Hepatocyte (in vitro differentiated cells): ENCODE results near the gene PHKG1. TPM values are rescaled to one million over a fixed set of nuclear protein-coding genes. Genes with fewer than 3 reads are reported as not detected.
"Not testable (repeated sequence)": the region's sequence is repeated elsewhere in the genome, so short reads cannot be mapped to it uniquely, and the experiment has no call there.

Source experiments
- DNase-seq: peaks from one replicate; pipeline ENCODE4 v3.0.0-alpha.2; 2016; ENCODE audit warnings: low spot score
- H2AFZ ChIP-seq: fragments of 200-600 bp; sonication (generic); 2 replicates; pipeline ENCODE4 v1.6.0; 2016; ENCODE audit warnings: antibody characterized with exemption, mild to moderate bottlenecking
- H3K27ac ChIP-seq: fragments of 200-600 bp; sonication (generic); 2 replicates; pipeline ENCODE4 v1.5.1; 2016; ENCODE audit warnings: mild to moderate bottlenecking
- H3K27me3 ChIP-seq: fragments of 200-600 bp; sonication (generic); 2 replicates; pipeline ENCODE4 v1.6.1; 2016
- H3K36me3 ChIP-seq: fragments of 200-600 bp; sonication (generic); replicated peaks from 2 replicates; pipeline ENCODE4 v1.5.1; 2016; ENCODE audit warnings: low read depth; ENCODE audit not compliant: insufficient read depth
- H3K4me1 ChIP-seq: fragments of 200-600 bp; sonication (generic); 2 replicates; pipeline ENCODE4 v1.5.1; 2016; ENCODE audit warnings: mild to moderate bottlenecking, moderate library complexity; ENCODE audit not compliant: insufficient read depth
- H3K4me2 ChIP-seq: fragments of 200-600 bp; sonication (generic); 2 replicates; pipeline ENCODE4 v1.6.0; 2016
- H3K4me3 ChIP-seq: fragments of 200-600 bp; sonication (generic); 2 replicates; pipeline ENCODE4 v1.5.1; 2016; ENCODE audit warnings: mild to moderate bottlenecking
- H3K79me2 ChIP-seq: fragments of 200-600 bp; sonication (generic); 2 replicates; pipeline ENCODE4 v1.6.0; 2017; ENCODE audit warnings: mild to moderate bottlenecking
- H3K9me2 ChIP-seq: fragments of 200-600 bp; sonication (generic); replicated peaks from 2 replicates; pipeline ENCODE4 v1.6.0; 2017; ENCODE audit warnings: mild to moderate bottlenecking; ENCODE audit not compliant: insufficient read depth
- H3K9me3 ChIP-seq: fragments of 200-600 bp; sonication (generic); 2 replicates; pipeline ENCODE4 v1.5.1; 2016; ENCODE audit warnings: low read depth, mild to moderate bottlenecking
- H4K20me1 ChIP-seq: fragments of 200-600 bp; sonication (generic); 2 replicates; pipeline ENCODE4 v1.6.0; 2016; ENCODE audit warnings: mild to moderate bottlenecking; ENCODE audit not compliant: insufficient read depth, poor library complexity, severe bottlenecking
- EZH2 ChIP-seq: fragments of 200-600 bp; sonication (generic); IDR thresholded peaks from 2 replicates; pipeline ENCODE4 v1.6.1; 2016; ENCODE audit warnings: antibody characterized with exemption, mild to moderate bottlenecking, borderline replicate concordance
- EZH2phosphoT487 ChIP-seq: fragments of 200-600 bp; sonication (generic); IDR thresholded peaks from one replicate; pipeline ENCODE4 v1.6.1; 2018; ENCODE audit warnings: antibody characterized with exemption, mild to moderate bottlenecking, low read depth, moderate library complexity; ENCODE audit not compliant: unreplicated experiment, severe bottlenecking
- WGBS: methylation state at CpG from one replicate; pipeline ENCODE4 v1.1.6; 2016; ENCODE audit warnings: low lambda C conversion rate; ENCODE audit errors: missing lambda C conversion rate; 5-methylcytosine and 5-hydroxymethylcytosine counted together
- polyA plus RNA-seq: library from polyadenylated mRNA; unstranded; fragments of >200 nt; fragmentation: Nextera tagmentation; extraction: Ambion mirVana; gene quantifications from 2 replicates; pipeline ENCODE4 v1.2.1, GENCODE V29; 2016
- total RNA-seq: library from RNA; depleted of rRNA; stranded (reverse); fragments of >200 nt; gene quantifications from 2 replicates; pipeline ENCODE4 v1.2.3, GENCODE V29; 2014
- TF ChIP-seq, protein P1 (sequence below): fragments of 200-600 bp; sonication (generic); IDR thresholded peaks from 2 replicates; pipeline ENCODE4 v1.5.1; 2016; ENCODE audit warnings: antibody characterized with exemption, mild to moderate bottlenecking; ENCODE audit not compliant: poor library complexity

Gene PHKG1
- total and polyA plus RNA-seq, 2 experiments from 2014 or later = 0.13 TPM; not detected in 1

DNA sequence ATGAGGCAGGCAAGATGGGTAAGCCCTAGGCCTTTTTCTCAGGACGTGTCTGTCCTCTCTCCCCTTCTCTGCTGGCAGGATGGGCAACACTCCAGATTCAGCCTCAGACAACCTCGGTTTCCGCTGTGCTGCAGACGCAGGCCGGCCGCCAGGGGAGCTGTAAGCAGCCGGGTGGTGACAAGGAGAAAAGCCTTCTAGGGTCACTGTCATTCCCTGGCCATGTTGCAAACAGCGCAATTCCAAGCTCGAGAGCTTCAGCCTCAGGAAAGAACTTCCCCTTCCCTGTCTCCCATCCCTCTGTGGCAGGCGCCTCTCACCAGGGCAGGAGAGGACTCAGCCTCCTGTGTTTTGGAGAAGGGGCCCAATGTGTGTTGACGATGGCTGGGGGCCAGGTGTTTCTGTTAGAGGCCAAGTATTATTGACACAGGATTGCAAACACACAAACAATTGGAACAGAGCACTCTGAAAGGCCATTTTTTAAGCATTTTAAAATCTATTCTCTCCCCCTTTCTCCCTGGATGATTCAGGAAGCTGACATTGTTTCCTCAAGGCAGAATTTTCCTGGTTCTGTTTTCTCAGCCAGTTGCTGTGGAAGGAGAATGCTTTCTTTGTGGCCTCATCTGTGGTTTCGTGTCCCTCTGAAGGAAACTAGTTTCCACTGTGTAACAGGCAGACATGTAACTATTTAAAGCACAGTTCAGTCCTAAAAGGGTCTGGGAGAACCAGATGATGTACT lies 13.1 kb downstream of the PHKG1 start:
- no peak for DNase-seq
- Histone ChIP-seq H4K20me1 (no peaks in the 10 kb centered on the region), H3K4me2 (no peak overlapping the region), H3K9me3 (no peaks in the 10 kb centered on the region), H3K4me3 (no peak overlapping the region), H3K9me2 (no peaks in the 10 kb centered on the region), H3K79me2 (no peaks in the 10 kb centered on the region), H3K4me1 (no peaks in the 10 kb centered on the region), H2AFZ (no peak overlapping the region), H3K27ac (no peak overlapping the region), H3K36me3 (no peaks in the 10 kb centered on the region), H3K27me3 (no peaks in the 10 kb centered on the region)
- TF ChIP-seq EZH2 = no peak
- 90% methylated on average over 12 of the region's 12 CpGs for WGBS

DNA sequence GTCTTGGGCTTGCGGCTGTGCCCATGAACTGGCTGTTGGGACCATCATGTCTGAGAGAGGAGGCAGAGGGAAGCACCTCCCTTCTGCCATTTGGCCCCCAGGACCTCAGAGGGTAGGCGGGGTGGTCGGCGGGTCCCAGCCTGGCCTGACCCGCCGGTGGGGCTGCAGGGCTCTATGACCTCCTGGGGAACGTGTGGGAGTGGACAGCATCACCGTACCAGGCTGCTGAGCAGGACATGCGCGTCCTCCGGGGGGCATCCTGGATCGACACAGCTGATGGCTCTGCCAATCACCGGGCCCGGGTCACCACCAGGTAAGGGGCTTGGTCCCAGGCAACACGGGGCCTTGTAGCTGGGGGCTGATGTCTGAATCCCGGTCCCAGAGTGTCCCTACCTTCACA lies 14.6 kb downstream of the PHKG1 start:
- Histone ChIP-seq H3K27ac (no peak overlapping the region), H3K4me1 (no peaks in the 10 kb centered on the region), H3K9me3 (no peaks in the 10 kb centered on the region), H3K27me3 (no peaks in the 10 kb centered on the region), H3K4me2 (no peak overlapping the region), H3K4me3 (no peak overlapping the region), H4K20me1 (no peaks in the 10 kb centered on the region), H3K79me2 (no peaks in the 10 kb centered on the region), H3K36me3 (no peaks in the 10 kb centered on the region), H3K9me2 (no peaks in the 10 kb centered on the region), H2AFZ (no peak overlapping the region)
- WGBS = 96% methylated on average over 16 of the region's 16 CpGs
- DNase-seq = no peak
- TF ChIP-seq, protein P1, sequence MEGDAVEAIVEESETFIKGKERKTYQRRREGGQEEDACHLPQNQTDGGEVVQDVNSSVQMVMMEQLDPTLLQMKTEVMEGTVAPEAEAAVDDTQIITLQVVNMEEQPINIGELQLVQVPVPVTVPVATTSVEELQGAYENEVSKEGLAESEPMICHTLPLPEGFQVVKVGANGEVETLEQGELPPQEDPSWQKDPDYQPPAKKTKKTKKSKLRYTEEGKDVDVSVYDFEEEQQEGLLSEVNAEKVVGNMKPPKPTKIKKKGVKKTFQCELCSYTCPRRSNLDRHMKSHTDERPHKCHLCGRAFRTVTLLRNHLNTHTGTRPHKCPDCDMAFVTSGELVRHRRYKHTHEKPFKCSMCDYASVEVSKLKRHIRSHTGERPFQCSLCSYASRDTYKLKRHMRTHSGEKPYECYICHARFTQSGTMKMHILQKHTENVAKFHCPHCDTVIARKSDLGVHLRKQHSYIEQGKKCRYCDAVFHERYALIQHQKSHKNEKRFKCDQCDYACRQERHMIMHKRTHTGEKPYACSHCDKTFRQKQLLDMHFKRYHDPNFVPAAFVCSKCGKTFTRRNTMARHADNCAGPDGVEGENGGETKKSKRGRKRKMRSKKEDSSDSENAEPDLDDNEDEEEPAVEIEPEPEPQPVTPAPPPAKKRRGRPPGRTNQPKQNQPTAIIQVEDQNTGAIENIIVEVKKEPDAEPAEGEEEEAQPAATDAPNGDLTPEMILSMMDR = no peak
- TF ChIP-seq EZH2phosphoT487 = no peak
- no peak for TF ChIP-seq EZH2

DNA sequence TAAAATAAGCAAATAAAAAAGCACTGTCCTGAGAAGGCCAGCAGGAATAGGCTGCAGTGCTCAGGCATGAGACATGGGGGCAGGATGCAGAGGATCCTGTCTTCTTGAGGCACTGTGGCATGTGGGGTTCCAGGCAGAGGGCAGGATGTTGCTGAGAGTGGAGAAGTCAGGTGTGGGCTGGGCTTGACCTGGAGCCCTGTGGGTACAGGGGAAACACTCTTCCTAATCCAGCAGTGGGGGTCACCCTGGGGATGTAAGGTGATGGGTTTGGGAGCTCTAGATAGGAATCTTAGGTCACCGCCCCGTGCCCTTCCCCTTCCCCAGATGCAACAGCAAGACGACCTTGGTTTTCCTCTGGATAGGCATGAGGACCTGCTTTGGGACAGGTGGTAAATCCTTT lies 15.1 kb downstream of the PHKG1 start:
- Histone ChIP-seq H3K4me3 (no peak overlapping the region), H3K27me3 (no peaks in the 10 kb centered on the region), H3K4me1 (no peaks in the 10 kb centered on the region), H3K27ac (no peak overlapping the region), H3K9me3 (no peaks in the 10 kb centered on the region), H3K9me2 (no peaks in the 10 kb centered on the region), H2AFZ (no peak overlapping the region), H4K20me1 (no peaks in the 10 kb centered on the region), H3K79me2 (no peaks in the 10 kb centered on the region), H3K4me2 (no peak overlapping the region), H3K36me3 (no peaks in the 10 kb centered on the region)
- TF ChIP-seq, protein P1 = no peak
- no peak for TF ChIP-seq EZH2phosphoT487
- TF ChIP-seq EZH2 = no peak
- DNase-seq = no peak
- WGBS = 95% methylated on average over 3 of the region's 3 CpGs

DNA sequence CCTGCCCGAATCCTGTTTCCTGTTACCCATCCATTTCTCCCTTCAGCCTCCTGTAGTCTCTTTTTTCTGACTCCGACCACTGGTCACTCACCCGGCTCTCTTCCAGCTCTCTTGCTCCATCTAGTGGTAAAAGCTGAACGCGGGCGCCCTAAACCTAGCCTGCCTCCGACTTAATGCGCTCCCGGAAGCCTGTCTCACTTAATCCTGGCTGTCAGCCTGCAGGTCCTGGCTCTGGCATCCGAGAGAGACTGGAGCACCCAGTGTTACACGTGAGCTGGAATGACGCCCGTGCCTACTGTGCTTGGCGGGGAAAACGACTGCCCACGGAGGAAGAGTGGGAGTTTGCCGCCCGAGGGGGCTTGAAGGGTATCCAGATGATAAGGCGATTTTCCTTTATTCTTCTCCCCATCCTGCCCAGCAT lies 18.4 kb downstream of the PHKG1 start:
- Histone ChIP-seq H4K20me1 (no peaks in the 10 kb centered on the region), H3K36me3 (no peaks in the 10 kb centered on the region), H3K4me2 (no peak overlapping the region), H3K4me1 (no peaks in the 10 kb centered on the region), H3K4me3 (no peak overlapping the region), H3K27me3 (no peaks in the 10 kb centered on the region), H3K79me2 (no peaks in the 10 kb centered on the region), H3K27ac (no peak overlapping the region), H2AFZ (peak overlapping the region; percentile 29), H3K9me3 (no peaks in the 10 kb centered on the region), H3K9me2 (no peaks in the 10 kb centered on the region)
- no peak for TF ChIP-seq EZH2
- TF ChIP-seq, protein P1 = peak; percentile 97
- WGBS = 26% methylated on average over 19 of the region's 19 CpGs
- peak; percentile 91 for DNase-seq

DNA sequence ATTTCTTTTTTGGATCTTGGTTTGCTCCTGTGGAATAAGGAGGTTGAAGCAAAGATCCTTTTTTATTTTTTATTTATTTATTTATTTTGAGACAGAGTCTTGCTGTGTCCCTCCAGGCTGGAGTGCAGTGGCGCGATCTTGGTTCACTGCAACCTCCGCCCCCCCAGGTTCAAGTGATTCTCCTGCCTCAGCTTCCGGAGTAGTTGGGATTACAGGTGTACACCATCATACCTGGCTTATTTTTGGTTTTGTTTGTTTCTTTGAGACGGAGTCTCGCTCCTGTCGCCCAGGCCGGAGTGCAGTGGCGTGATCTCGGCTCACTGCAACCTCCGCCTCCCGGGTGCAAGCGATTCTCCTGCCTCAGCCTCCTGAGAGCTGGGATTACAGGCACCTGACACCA lies 26.4 kb downstream of the PHKG1 start:
- H3K4me1 ChIP-seq, H4K20me1 ChIP-seq, DNase-seq, H3K36me3 ChIP-seq, H3K9me3 ChIP-seq, H3K4me2 ChIP-seq, H3K27me3 ChIP-seq, H3K4me3 ChIP-seq, H3K9me2 ChIP-seq, H2AFZ ChIP-seq, H3K27ac ChIP-seq: not testable (repeated sequence)
- H3K79me2 ChIP-seq = peaks cover 19% of the 10 kb centered on the region
- 97% methylated on average over 13 of the region's 13 CpGs for WGBS
